CD14-positive monocyte (primary cell): ENCODE measurements around the gene LUC7L. TPM values are rescaled to one million over a fixed set of nuclear protein-coding genes. Genes with fewer than 3 reads are reported as not detected.
"Not testable (repeated sequence)": the region's sequence is repeated elsewhere in the genome, so short reads cannot be mapped to it uniquely, and the experiment has no call there.

Experiments used
- DNase-seq, 3 donors: peaks; one replicate each; pipeline ENCODE4 v3.0.0-alpha.2; 2011 to 2022
- H2AFZ ChIP-seq: 2 replicates; pipeline ENCODE4 v1.6.0; 2012; ENCODE audit warnings: mild to moderate bottlenecking, low read depth, low read length, inconsistent platforms; ENCODE audit not compliant: insufficient read depth, poor library complexity, severe bottlenecking
- H3K27ac ChIP-seq, 2 donors: 1 replicate in 1 of 2; 2 replicates in 1 of 2; pipeline ENCODE4 v1.5.1; 2012 to 2013; ENCODE audit warnings: low read length in 2 of 2, control low read depth in 1 of 2, inconsistent platforms in 1 of 2, low read depth in 1 of 2, mild to moderate bottlenecking in 1 of 2
- H3K27me3 ChIP-seq, 2 donors: one replicate each; pipeline versions ENCODE4 v1.6.0 to v1.6.1; 2011 to 2013; ENCODE audit warnings: low read length in 2 of 2; ENCODE audit not compliant: control insufficient read depth in 2 of 2, insufficient read depth in 2 of 2
- H3K36me3 ChIP-seq, 2 donors: replicated peaks in 1 of 2; 1 replicate in 1 of 2; 2 replicates in 1 of 2; pipeline versions ENCODE4 v1.5.1 to v1.6.1; 2012 to 2013; ENCODE audit warnings: low read length in 2 of 2, control low read depth in 1 of 2, inconsistent platforms in 1 of 2, mild to moderate bottlenecking in 1 of 2; ENCODE audit not compliant: insufficient read depth in 2 of 2, control insufficient read depth in 1 of 2
- H3K4me1 ChIP-seq, 2 donors: 1 replicate in 1 of 2; 2 replicates in 1 of 2; pipeline versions ENCODE4 v1.5.1 to v1.6.1; 2012 to 2013; ENCODE audit warnings: low read length in 2 of 2, control low read depth in 1 of 2, inconsistent platforms in 1 of 2, mild to moderate bottlenecking in 1 of 2, moderate library complexity in 1 of 2; ENCODE audit not compliant: insufficient read depth in 2 of 2, control insufficient read depth in 1 of 2
- H3K4me2 ChIP-seq: replicated peaks from 2 replicates; pipeline ENCODE3; 2012; ENCODE audit warnings: low read length, moderate library complexity, mild to moderate bottlenecking; ENCODE audit not compliant: poor library complexity, severe bottlenecking; ENCODE audit errors: extremely low read depth
- H3K4me3 ChIP-seq, 3 experiments: fragments of 200-600 bp in 1 of 3; sonication (generic) in 1 of 3; replicated peaks in 1 of 3; 1 replicate in 2 of 3; 2 replicates in 1 of 3; pipeline ENCODE4 v1.5.1; 2011 to 2013; ENCODE audit warnings: low read length in 3 of 3, mild to moderate bottlenecking in 3 of 3, control low read depth in 2 of 3, low read depth in 2 of 3, inconsistent platforms in 1 of 3, moderate library complexity in 1 of 3
- H3K79me2 ChIP-seq: 2 replicates; pipeline ENCODE4 v1.6.0; 2012; ENCODE audit warnings: mild to moderate bottlenecking, control low read depth, inconsistent platforms, low read length, moderate library complexity; ENCODE audit not compliant: insufficient read depth
- H3K9ac ChIP-seq: 2 replicates; pipeline ENCODE4 v1.6.0; 2017; ENCODE audit warnings: low read length, mild to moderate bottlenecking; ENCODE audit not compliant: insufficient read depth, poor library complexity, severe bottlenecking
- H3K9me3 ChIP-seq, 2 donors: replicated peaks in 1 of 2; 1 replicate in 1 of 2; 2 replicates in 1 of 2; pipeline versions ENCODE4 v1.5.1 to v1.6.1; 2012 to 2013; ENCODE audit warnings: low read length in 2 of 2, control low read depth in 1 of 2; ENCODE audit not compliant: control insufficient read depth in 1 of 2, insufficient read depth in 1 of 2
- H4K20me1 ChIP-seq: 2 replicates; pipeline ENCODE4 v1.6.0; 2012; ENCODE audit warnings: mild to moderate bottlenecking, low read length, control low read depth, moderate library complexity; ENCODE audit not compliant: insufficient read depth
- H3K27ac Mint-ChIP-seq, 7 donors: one replicate each; pipeline ENCODE4 v1.8.0; 2020; ENCODE audit warnings: mild to moderate bottlenecking in 7 of 7, mixed read lengths in 7 of 7, moderate library complexity in 6 of 7, inconsistent platforms in 2 of 7
- H3K27me3 Mint-ChIP-seq, 3 donors: one replicate each; pipeline ENCODE4 v1.8.0; 2021 to 2022; ENCODE audit warnings: low read depth in 3 of 3, mild to moderate bottlenecking in 3 of 3, mixed read lengths in 3 of 3, moderate library complexity in 3 of 3, inconsistent platforms in 1 of 3
- H3K36me3 Mint-ChIP-seq, 2 donors: one replicate each; pipeline ENCODE4 v1.8.0; 2020; ENCODE audit warnings: mixed read lengths in 2 of 2, inconsistent platforms in 1 of 2, mild to moderate bottlenecking in 1 of 2
- H3K4me1 Mint-ChIP-seq: one replicate; pipeline ENCODE4 v1.8.0; 2020; ENCODE audit warnings: mild to moderate bottlenecking, mixed read lengths
- H3K4me3 Mint-ChIP-seq, 2 donors: one replicate each; pipeline ENCODE4 v1.8.0; 2020; ENCODE audit warnings: mild to moderate bottlenecking in 2 of 2, mixed read lengths in 2 of 2, moderate library complexity in 1 of 2
- H3K9me3 Mint-ChIP-seq, 7 donors: one replicate each; pipeline ENCODE4 v1.8.0; 2020 to 2022; ENCODE audit warnings: mixed read lengths in 7 of 7, mild to moderate bottlenecking in 6 of 7, moderate library complexity in 6 of 7, inconsistent platforms in 2 of 7
- CTCF ChIP-seq: fragments of 200-600 bp; IDR thresholded peaks from one replicate; pipeline ENCODE4 v1.8.0; 2022; ENCODE audit warnings: antibody characterized with exemption, mild to moderate bottlenecking
- WGBS: methylation state at CpG from one replicate; pipeline ENCODE4 v1.1.5; 2013; ENCODE audit warnings: missing lambda C conversion rate; ENCODE audit not compliant: insufficient coverage; 5-methylcytosine and 5-hydroxymethylcytosine counted together
- intact Hi-C, 2 donors: fragments of 100-400 bp; cut with micrococcal nuclease; formaldehyde crosslinking; loops; one replicate each; pipeline versions ENCODE4 v1.15.0 to v1.15.1; 2023
- polyA plus RNA-seq, 3 donors: library from polyadenylated mRNA; depleted of rRNA in 1 of 3; unstranded in 2 of 3; stranded (reverse) in 1 of 3; fragments of 300-500 nt in 2 of 3; fragments of >200 nt in 1 of 3; fragmentation: Illumina TruSeq in 2 of 3; gene quantifications; 1 replicate in 2 of 3; 2 replicates in 1 of 3; pipeline ENCODE4 v1.2.3, GENCODE V29; 2012 to 2021

The LUC7L gene
- polyA plus RNA-seq, 3 donors, result 4.0 to 109 (median 4.6) TPM

GRCh38 chr16:259226-259625 is 30.0 kb upstream of the LUC7L start:
- no peaks in the 10 kb centered on the region for H3K9me3 Mint-ChIP-seq
- H3K4me3 Mint-ChIP-seq, result no peak overlapping the region
- H3K4me1 ChIP-seq, result no peaks in the 10 kb centered on the region
- no peak overlapping the region for H3K9ac ChIP-seq
- intact Hi-C loops, result no loop called here
- H3K36me3 ChIP-seq, result peaks cover 45 to 61% of the 10 kb centered on the region in 2 donors
- peak overlapping the region in 2 of 7 donors; percentile 18 to 31 for H3K27ac Mint-ChIP-seq
- TF ChIP-seq CTCF, result no peak
- H4K20me1 ChIP-seq, result no peaks in the 10 kb centered on the region
- no peak overlapping the region for H2AFZ ChIP-seq
- no peaks in the 10 kb centered on the region for H3K27me3 Mint-ChIP-seq
- H3K27ac ChIP-seq, result no peak overlapping the region
- H3K27me3 ChIP-seq, result no peaks in the 10 kb centered on the region
- H3K36me3 Mint-ChIP-seq, result peaks cover 65 to 86% of the 10 kb centered on the region in 2 donors
- H3K4me2 ChIP-seq, result no peak overlapping the region
- H3K9me3 ChIP-seq, result no peaks in the 10 kb centered on the region
- H3K4me1 Mint-ChIP-seq, result peaks cover 5% of the 10 kb centered on the region
- no peaks in the 10 kb centered on the region for H3K79me2 ChIP-seq
- no peak overlapping the region for H3K4me3 ChIP-seq
- DNase-seq, result no peak
- WGBS, result 27% methylated on average over 3 of the region's 10 CpGs

- H3K4me1 ChIP-seq, H3K27ac Mint-ChIP-seq, H3K4me2 ChIP-seq, H3K9me3 Mint-ChIP-seq, H3K27me3 ChIP-seq, H3K27ac ChIP-seq, H3K4me3 Mint-ChIP-seq, DNase-seq, H2AFZ ChIP-seq, H3K4me1 Mint-ChIP-seq, H3K79me2 ChIP-seq, H3K27me3 Mint-ChIP-seq, H3K9ac ChIP-seq, H4K20me1 ChIP-seq, H3K9me3 ChIP-seq, intact Hi-C loops, H3K4me3 ChIP-seq: not testable (repeated sequence)
- peaks cover 61 to 82% of the 10 kb centered on the region in 2 donors for H3K36me3 Mint-ChIP-seq
- 95% methylated on average over 4 of the region's 13 CpGs for WGBS
- peaks cover 41 to 62% of the 10 kb centered on the region in 2 donors for H3K36me3 ChIP-seq
Measured at GRCh38 chr16:258091-258490, 28.8 kb upstream of the LUC7L start.
